DMS153 treated with DMSO at 0.1 percent for 48 hours (cell line): ENCODE data around the gene ABRAXAS1.

Experiments
- DNase-seq: peaks from one replicate; lab custom pipeline; 2025; ENCODE audit not compliant: unreplicated experiment; lab: John Stamatoyannopoulos, UW

Gene ABRAXAS1

GRCh38 chr4:83454686-83455085 is 30.2 kb downstream of the ABRAXAS1 start:
- DNase-seq, result no peak

- DNase-seq, result no peak
Observed at GRCh38 chr4:83449009-83449408, 35.9 kb downstream of the ABRAXAS1 start.

GRCh38 chr4:83440899-83441298 is 44.0 kb downstream of the ABRAXAS1 start:
- DNase-seq, result no peak

DNA sequence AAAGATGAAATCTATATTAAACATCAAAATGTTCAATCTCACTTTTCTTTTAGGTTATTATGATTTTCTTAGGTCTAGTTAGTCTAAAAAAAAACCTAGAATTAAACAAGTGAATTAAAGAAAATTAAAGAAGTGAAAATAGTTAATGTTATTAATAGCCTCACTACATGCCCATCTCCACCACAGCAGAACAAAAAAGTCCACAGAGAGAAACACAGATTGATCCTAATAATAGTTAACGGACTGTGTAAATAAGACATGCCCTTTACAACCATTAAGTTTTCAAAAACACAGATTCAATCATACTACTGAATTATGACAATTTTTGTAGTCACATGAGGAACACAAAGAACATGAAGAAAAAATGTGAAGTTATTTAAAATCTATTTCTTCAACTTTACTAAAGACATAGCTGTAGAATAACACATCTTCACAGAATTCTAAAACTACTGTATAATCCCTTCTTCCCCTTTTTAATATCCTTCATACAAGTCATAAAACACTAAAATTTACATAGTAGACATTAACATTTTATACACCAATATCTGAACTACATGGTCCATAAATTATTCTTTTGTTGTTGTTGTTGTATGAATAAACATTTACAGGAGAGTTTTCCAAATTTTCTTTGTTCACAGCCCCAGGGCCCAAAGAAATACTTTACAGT is 44.6 kb downstream of the ABRAXAS1 start:
- DNase-seq, result no peak

DNA sequence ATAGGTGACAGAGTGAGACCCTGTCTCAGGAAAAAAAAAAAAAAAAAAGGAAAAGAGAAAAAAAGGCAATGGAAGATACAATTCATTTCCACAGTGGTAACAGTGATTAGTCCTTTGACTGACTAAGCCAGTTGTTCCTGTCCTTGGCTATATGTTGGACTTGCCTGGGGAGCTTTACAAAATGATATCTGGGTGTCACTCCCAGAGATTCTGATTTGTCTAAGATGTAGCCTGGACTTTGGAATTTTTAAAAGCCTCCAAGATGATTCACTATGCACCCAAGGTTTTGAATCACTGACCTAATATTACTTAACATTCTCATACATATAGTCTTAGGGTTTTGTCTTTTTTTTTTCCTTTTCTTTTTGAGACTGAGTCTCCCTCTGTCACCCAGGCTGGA is 46.2 kb downstream of the ABRAXAS1 start:
- no peak for DNase-seq

- DNase-seq, result no peak
Observed at GRCh38 chr4:83436680-83437079, 48.2 kb downstream of the ABRAXAS1 start.

DNA sequence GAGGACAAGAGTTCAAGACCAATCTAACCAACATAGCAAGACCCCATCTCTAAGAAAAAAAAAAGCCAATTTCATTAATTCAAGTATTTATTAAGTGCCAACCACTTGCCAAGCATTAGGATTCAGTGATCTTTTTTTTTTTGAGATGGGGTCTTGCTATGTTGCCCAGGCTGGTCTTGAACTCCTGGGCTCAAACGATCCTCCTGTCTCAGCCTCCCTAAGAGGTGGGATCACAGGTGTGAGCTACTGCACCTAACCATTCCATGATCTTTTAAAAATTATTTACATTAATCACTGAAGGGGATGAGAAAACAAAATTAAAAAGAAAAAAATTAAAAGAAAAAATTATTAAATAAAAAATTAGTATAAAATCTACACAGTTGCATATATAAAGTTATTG is 53.7 kb downstream of the ABRAXAS1 start:
- DNase-seq, result no peak

GRCh38 chr4:83418211-83418610 is 66.7 kb downstream of the ABRAXAS1 start:
- no peak for DNase-seq

GRCh38 chr4:83417566-83417965 is 67.3 kb downstream of the ABRAXAS1 start:
- DNase-seq, result no peak

- DNase-seq, result no peak
Observed at GRCh38 chr4:83413676-83414075, 71.2 kb downstream of the ABRAXAS1 start.
